Middle frontal gyrus (tissue), 1 donor: ENCODE results near the gene KASH5.
"Not testable (repeated sequence)": the region's sequence is repeated elsewhere in the genome, so short reads cannot be mapped to it uniquely, and the experiment has no call there.

ENCODE experiments used
- DNase-seq: peaks from one replicate; pipeline ENCODE4 v3.0.0-alpha.2; 2015; ENCODE audit warnings: low spot score; ENCODE audit errors: extremely low spot score

The KASH5 gene

DNA sequence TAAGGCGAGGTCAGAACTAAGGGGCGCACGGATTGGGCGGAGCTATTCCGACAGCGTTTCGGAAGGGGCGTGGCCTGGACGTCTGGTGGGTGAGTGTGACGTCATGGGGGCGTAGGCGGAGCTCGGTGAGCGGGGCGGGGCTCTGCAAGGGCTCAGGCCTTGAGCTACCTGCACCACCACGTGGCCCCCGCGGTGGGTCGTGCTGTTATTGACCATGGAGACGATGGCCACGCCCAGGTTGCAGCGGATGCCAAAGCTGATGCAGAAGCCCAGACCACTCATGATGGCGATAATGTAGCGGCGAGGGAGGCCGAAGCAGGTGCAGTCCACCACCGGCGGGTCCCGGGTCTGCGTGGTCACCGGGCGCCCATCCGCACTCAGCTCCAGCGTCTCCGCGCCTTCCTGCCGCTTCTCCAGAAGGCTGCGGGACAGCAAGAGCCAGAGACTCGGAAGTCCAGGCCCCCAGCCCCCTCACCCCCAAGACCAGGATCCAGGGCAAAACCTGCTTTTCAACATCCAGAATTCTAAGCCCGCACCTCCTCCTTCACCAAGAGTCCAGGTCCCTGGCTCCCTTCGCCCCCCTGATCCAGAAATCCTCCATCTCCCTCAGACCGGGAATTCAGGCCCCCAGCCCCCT, 48.5 kb downstream of the KASH5 start:
- DNase-seq = no peak

- no peak for DNase-seq
Measured at GRCh38 chr19:49437231-49437630, 49.2 kb downstream of the KASH5 start.

DNA sequence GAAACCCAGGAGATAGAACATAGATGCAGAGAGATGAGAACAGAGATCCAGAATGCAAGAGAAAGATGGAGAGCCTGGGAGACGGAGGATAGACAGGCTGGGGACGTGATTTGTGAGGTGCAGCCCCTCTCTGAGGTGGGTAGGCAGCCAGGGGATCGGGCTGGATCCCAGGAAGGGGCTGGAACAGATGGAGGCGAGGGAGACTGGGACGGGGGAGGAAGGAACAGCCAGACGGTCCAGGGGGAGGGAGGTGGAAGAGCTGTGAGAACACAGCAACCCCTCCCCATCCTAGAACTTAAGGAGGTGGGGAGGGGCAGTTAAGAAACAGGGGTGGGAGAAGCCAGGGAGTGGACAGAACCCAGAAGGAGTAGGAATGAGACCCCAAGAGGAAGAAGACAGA, 50.2 kb downstream of the KASH5 start:
- DNase-seq = no peak

- no peak for DNase-seq
Measured at GRCh38 chr19:49439836-49440235, 51.8 kb downstream of the KASH5 start.

DNA sequence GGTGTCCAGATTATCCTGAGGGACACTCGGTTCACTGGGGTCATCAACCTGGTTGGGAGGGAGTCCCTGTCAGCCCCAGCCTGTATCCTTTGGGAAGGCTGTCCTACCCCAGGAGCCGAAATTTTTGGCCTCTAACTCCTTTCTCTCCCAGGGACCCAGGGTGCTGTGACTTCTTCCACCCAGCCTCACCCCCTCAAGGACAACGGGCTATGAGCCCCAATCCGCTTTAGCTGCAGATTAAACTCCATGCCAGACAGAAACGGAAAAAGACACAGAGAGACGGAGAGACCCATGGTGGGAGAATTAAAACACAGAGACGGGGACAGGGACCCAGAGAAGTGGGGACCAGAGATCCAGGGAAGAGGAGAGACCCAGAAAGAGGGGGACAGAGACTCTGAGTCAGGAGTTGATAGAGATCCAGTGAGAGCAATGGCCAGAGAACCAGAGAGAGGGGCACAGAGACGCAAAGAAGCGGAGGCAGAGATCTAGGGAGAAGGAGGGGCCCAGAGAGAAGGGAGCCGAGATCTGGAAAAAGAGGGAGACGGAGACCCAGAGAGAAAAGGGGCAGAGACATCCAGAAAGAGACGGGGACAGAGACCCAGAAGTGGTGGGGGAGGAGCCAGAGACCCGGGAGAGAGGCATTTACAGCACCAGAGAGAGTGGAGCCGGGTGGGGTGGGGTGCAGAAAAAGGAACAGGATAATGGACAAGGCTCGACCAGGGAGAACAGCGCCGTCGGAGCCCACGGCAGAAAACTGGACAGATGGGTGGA, 52.6 kb downstream of the KASH5 start:
- DNase-seq = no peak

DNA sequence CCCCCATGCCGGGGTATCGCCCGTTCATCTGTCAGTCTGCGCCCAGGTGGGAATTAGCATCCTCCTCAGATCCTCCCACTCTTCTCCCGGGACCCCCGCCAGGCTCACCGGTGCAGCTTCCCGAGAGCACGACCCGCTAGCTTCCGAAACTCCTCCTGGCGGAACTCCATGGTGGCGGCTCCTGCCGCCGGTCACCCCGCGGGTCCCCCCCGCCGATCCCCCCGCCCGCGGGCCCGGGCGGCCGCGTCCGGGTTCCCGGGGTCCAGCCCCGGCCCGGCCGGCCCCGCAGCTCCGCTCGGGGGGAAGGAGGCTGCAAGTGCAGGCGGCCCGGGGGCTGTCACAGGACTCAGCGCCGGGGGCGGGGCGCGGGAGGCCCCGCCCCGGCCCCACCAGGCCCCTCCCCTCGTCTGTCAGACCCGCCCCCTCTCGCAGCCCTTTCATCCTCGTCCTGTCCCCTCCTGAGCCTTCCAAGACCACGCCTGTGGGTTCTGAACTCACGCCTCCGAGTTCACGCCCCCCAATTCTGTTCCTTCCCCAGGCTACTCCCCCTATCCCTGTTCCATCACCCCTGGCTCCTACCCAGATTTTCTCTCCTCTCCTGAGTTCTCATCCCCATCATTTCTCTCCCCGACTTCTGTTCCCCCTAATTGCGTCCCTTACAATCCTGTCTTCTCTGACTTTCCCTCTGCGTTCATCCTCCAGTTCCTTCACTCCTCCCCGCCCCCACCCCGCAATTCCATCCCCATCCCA, 53.3 kb downstream of the KASH5 start, which contains the start of gene SLC17A7:
TSS of gene SLC17A7 (minus strand) at position 318 of the 750 bp plus-strand sequence. CDS start at position 170, 148 bp downstream.
- no peak for DNase-seq

DNA sequence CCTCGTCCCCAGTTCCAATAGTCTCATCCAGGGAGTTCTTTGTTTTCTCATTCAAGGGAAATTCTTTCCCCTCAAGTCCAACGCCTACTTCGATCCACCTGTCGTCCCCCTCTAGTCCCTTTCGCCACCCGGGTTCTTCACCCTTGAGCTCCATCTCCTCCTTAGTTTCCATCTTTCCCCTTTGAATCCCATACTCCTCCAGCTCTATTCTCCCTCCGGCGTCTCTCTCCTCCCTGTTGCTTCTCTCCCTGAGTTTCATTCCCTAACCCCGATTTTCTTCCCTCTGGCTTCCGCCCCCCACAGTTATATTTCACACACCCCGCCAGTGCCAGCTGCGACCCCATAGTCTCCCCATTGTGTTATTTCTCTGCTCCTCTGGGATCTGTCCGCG, 53.9 kb downstream of the KASH5 start:
- DNase-seq = no peak

DNA sequence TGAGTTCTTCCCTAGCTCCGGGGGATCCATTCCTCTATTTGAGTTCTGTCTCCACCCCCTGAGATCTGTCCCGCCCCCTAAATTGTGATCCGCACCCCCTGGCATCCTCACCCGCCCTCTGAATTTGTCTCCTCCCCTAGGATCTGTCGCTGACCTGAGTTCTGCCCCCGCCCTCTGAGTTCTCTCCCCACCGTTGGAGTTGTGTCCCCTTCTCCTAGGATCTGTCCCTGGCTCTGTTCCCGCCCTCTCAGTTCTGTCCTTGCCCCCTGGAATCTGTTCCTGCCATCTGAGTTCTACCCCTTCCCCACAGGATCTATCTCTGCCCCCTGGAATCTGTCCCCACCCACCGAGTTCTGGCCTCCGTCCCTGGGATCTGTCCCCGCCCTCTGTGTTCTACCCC, 54.3 kb downstream of the KASH5 start:
- no peak for DNase-seq

DNA sequence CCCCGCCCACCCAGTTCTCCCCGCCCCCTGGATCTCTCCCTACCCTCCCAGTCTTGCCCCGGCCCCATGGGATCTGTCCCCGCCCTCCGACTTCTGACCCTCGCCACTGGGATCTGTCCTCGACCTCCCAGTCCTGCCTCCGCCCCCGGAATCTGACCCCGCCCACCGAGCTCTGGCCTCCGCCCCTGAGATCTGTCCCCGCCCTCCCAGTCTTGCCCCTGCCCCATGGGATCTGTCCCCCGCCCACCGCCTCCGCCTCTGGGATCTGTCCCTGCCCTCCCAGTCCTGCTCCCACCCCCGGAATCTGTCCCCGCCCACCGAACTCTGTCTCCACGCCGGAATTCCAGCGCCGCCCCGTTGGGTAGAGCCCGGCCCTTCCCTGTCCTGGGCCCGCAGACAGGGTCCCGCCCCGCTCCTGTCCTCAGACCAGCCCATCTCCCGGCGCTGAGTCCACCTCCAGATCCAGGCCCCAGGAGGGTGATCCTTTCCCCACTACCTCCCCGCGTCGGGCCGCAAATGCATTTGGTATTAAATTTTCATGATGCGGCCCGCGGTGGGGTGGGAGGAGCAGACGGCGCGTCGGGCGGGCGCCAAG, 54.8 kb downstream of the KASH5 start:
- no peak for DNase-seq

DNA sequence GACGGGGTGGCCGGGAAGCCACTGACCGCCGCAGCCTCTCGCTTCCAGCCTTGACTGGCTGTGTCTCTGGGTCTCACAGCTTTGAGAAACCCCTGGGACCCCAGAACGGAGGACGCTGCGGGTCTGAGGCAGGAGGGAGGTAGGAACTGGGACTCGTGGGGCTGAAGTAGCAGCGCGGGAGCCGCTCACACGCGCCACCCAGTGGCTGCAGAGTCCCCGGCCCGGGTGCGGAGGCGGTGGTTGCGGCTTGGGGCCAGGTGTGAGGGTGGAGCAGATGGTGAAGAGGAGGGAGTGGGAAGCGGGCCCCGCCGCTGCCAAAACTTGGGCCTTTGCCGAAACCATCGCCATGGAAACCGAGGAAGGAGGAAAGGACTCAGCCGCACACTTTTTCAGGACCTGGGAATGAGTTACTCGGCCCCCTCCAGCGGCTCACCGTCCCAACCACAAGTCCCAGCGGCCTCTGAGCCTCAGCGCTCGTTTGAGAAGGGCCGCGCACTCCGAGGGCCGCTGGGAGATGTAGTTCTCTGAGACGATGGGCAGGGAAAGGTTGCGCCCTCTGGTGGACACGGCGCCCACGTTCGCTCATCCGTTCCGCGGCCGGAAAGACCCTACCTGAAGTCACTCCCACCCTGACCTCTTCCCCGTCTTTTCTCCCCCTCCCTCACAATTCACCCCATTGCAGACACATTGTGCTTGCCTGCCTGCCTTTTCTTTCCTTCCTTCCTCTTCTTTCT, 55.5 kb downstream of the KASH5 start:
- peak; percentile 88 for DNase-seq

- DNase-seq = not testable (repeated sequence)
Measured at GRCh38 chr19:49444100-49444700, 56.2 kb downstream of the KASH5 start.

DNA sequence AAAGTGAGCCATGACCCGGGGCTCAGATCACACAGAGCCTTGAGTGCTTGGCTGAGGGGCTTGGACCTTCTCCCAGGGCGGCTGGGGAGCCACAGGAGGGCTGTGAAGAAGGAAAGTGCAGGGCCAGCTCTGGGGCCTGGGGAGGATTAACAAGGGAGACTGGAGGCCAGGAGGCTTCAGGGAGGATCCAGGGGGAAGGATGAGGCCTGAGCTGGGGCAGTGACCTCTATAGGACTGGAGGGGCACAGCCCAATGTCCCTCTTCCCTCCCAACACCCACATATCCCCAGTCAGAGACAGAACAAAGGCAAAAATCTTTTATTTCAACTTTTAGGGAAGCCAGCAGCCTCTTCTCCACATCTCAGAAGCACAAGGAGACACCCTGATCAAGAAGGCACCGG, 57.9 kb downstream of the KASH5 start:
- DNase-seq = no peak

DNA sequence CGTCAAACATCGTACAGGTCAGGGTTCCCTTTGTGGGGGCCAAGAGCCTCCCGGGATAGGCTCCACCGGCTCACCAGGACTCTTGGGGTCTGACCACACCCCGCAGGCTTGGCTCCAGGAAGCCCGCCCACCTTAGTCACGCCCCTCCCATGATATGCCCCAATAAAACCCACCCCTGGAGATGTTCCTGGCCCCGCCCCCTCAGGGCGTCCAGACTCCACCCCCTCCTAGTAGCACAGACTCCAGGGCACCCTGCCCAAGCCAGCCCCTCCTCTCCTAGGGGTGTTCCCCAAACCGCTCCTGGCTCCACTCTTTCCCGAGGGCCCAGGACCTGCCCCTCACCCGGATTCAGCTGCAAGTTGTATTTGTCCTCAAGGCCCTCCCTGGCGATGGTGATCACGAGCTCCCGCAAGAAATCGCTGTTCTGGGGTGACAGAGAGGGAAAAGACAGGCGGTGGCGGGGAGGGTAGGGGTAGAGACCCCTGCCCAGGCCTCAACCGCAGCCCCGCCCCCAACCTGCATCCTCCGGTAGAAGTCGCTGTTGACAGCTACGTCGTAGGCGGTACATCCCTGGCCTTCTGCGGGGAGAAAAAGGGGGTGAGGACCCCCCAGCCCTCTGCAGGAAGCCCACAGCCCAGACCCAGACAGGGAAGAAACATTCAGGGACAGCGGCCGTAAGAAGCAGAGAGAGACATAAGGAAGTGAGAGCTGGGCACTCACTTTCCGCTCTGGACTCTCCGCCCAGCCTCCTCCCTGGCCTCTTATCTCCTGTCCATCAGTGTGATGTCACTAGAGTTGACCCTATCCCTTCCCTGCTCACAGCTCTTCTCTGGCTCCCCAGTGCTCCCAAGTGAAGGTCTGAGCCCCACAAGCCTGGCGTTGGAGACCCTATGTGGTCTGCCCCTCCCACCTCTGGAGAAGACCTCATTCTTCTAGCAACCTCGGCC, 59.7 kb downstream of the KASH5 start:
- DNase-seq = no peak

- no peak for DNase-seq
Measured at GRCh38 chr19:49448432-49448786, 60.4 kb downstream of the KASH5 start.

DNA sequence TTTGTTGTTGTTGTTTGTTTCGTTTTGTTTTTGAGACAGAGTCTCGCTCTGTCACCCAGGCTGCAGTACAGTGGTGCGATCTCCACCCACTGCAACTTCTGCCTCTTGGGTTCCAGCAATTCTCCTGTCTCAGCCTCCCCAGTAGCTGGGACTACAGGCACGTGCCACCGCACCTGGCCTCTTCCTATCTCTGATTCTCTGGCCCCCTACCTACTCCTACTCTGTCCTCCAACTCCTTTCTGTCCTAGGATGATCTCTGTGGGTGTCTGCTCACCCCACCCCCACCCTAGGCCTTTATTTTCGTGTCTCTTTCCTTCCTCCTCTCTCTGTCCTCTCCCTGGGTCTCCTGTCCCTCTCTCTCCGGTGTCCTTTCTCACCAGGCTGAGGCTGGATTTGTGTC, 62.4 kb downstream of the KASH5 start:
- no peak for DNase-seq

GRCh38 chr19:49451430-49452181, 63.6 kb downstream of the KASH5 start, which contains the start of gene PIH1D1:
Gene PIH1D1 (minus strand): TSS chr19:49451814. CDS start chr19:49451574, 240 bp downstream.
- DNase-seq = peak; percentile 96

DNA sequence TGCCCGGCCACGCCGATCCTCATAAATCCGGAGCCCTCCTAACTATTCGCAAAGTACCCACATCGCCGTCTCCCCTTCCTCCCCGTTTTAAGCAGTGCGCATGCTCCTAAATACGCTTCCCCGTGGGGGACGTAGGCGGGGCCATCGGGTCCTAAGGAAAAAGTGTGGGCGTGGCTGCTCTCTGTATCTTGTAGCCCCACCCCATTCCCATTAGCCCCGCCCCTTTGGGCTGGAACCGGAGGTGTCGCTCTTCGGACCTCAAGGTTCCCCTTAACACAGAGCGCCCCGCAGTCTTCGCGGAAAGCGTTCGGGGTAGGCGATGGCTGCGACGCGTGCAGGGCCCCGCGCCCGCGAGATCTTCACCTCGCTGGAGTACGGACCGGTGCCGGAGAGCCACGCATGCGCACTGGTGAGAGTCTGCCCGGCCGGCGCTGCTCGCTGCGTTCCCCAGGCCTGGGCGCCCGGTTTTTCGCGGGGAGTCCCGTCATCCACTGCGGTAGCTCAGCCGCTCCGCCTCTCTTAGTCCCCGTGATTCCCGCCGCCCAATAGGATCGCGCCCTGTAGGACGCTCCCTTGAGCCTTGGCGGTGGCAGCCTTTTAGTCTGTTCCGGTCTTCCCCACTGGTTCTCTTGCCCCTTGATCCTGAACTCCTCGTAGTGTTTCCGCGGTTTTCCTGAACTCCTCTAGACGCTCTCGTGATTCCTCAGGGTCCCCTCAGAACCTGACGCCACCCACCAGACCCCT, 65.1 kb downstream of the KASH5 start, which contains the start of gene ALDH16A1:
TSS of gene ALDH16A1 (plus strand) at position 213 of the 744 bp plus-strand sequence. CDS start at position 320, 107 bp downstream.
- DNase-seq = peak; percentile 97

GRCh38 chr19:49453757-49454240, 65.8 kb downstream of the KASH5 start:
- DNase-seq = no peak
